Spleen (tissue), 11 donors: ENCODE data around the gene ANHX. TPM values are rescaled to one million over a fixed set of nuclear protein-coding genes. Genes with fewer than 3 reads are reported as not detected.

Source experiments
- DNase-seq: peaks from one replicate; pipeline ENCODE4 v3.0.0-alpha.2; 2020
- H3K27ac ChIP-seq, 8 donors: fragments of 200-600 bp; sonication (generic) in 7 of 8; 1 replicate in 4 of 8; 2 replicates in 4 of 8; pipeline versions ENCODE4 v1.5.0 to v1.8.0; 2016 to 2021; ENCODE audit warnings: inconsistent platforms in 4 of 8, mild to moderate bottlenecking in 4 of 8, moderate library complexity in 1 of 8
- H3K27me3 ChIP-seq, 7 donors: fragments of 200-600 bp; sonication (generic) in 6 of 7; replicated peaks in 1 of 7; 1 replicate in 4 of 7; 2 replicates in 3 of 7; pipeline versions ENCODE4 v1.5.0 to v1.8.0; 2016 to 2021; ENCODE audit warnings: inconsistent platforms in 3 of 7, mild to moderate bottlenecking in 1 of 7
- H3K36me3 ChIP-seq, 6 donors: fragments of 200-600 bp; sonication (generic) in 5 of 6; 1 replicate in 4 of 6; 2 replicates in 2 of 6; pipeline versions ENCODE4 v1.5.0 to v1.8.0; 2016 to 2021; ENCODE audit warnings: inconsistent platforms in 2 of 6
- H3K4me1 ChIP-seq, 6 donors: fragments of 200-600 bp; sonication (generic) in 5 of 6; 1 replicate in 3 of 6; 2 replicates in 3 of 6; pipeline versions ENCODE4 v1.5.0 to v1.8.0; 2016 to 2021; ENCODE audit warnings: inconsistent platforms in 3 of 6
- H3K4me3 ChIP-seq, 8 donors: fragments of 200-600 bp; sonication (generic) in 7 of 8; 1 replicate in 4 of 8; 2 replicates in 4 of 8; pipeline versions ENCODE4 v1.5.0 to v1.8.0; 2016 to 2021; ENCODE audit warnings: inconsistent platforms in 4 of 8, mild to moderate bottlenecking in 4 of 8, moderate library complexity in 2 of 8
- H3K9me3 ChIP-seq, 8 donors: fragments of 200-600 bp; sonication (generic) in 7 of 8; 1 replicate in 4 of 8; 2 replicates in 4 of 8; pipeline versions ENCODE4 v1.5.0 to v1.8.0; 2016 to 2021; ENCODE audit warnings: inconsistent platforms in 4 of 8
- CTCF ChIP-seq, 11 experiments: fragments of 200-600 bp in 7 of 11; fragments of 450-650 bp in 4 of 11; sonication (generic) in 4 of 11; IDR thresholded peaks in 8 of 11; conservative IDR thresholded peaks in 3 of 11; 1 replicate in 7 of 11; 2 replicates in 4 of 11; pipeline versions ENCODE4 v1.4.0 to v1.8.0; 2016 to 2021; ENCODE audit warnings: antibody characterized with exemption in 11 of 11, inconsistent platforms in 4 of 11, mild to moderate bottlenecking in 1 of 11
- POLR2A ChIP-seq, 3 donors: fragments of 450-650 bp; IDR thresholded peaks; one replicate each; pipeline ENCODE4 v1.5.1; 2017; ENCODE audit warnings: antibody characterized with exemption in 3 of 3, mild to moderate bottlenecking in 1 of 3
- POLR2AphosphoS5 ChIP-seq, 3 donors: sonication (generic); formaldehyde crosslinking; IDR thresholded peaks; one replicate each; pipeline ENCODE4 v1.5.1; 2017; ENCODE audit warnings: antibody characterized with exemption in 3 of 3
- WGBS, 5 donors: extraction: QIAGEN DNeasy Blood & Tissue Kit in 3 of 5; methylation state at CpG; one replicate each; pipeline versions ENCODE4 v1.1.5 to v1.1.7; 2013 to 2018; 5-methylcytosine and 5-hydroxymethylcytosine counted together
- intact Hi-C: fragments of 100-400 bp; cut with DNase I; formaldehyde crosslinking; loops from one replicate; pipeline ENCODE4 v1.15.0; 2023; ENCODE audit warnings: low total_unique reads
- polyA plus RNA-seq, 3 donors: library from polyadenylated mRNA; stranded (reverse); fragments of 200-250 nt; gene quantifications; one replicate each; pipeline ENCODE4 v1.2.1, GENCODE V29; 2013
- total RNA-seq, 7 donors: library from RNA; depleted of rRNA in 3 of 7; stranded (reverse); fragments of >200 nt in 3 of 7; fragmentation: NEBNext Ultra II Directional in 4 of 7; extraction: Animal tissue kit (Norgen Biotek cat#: 25700) in 4 of 7; gene quantifications; one replicate each; pipeline versions ENCODE4 v1.1.0 to v1.2.1, GENCODE V29; 2016 to 2021
- donor health status: healthy with polysubstance abuse.
- donor health status: DM: no; HTN: no; CAD: no; lungs with moderate emphysema.
- donor health status: DM: no; HTN: no; CAD: no.
- donor health status: Bipolar disorder and iron deficiency.
- donor health status: healthy.
- donor health status: DM: no; HTN: no; CAD: no.
- donor health status: DM: yes; HTN: yes; CAD: no.

The ANHX gene
- total and polyA plus RNA-seq, 10 donors: not detected

- intact Hi-C loops: no loop called here
- H3K4me3 ChIP-seq: no peak overlapping the region
These were observed 33.8 kb downstream of the ANHX start for GRCh38 chr12:133201888-133202287.

DNA sequence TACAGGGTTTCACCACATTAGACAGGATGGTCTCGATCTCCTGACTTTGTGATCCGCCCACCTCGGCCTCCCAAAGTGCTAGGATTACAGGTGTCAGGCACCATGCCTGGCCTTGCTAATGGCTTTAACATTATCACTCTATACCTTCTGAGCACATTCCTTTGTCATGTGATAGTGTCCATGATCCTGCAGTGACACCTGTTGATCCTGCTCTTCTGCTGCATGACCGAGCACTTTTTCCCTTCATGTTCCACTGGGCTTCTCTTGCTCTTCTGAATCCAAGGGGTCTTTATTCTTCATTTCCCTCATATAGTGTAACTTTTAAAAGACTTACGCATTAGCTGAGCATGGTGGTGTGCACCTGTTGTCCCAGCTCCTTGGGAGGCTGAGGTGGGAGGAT lies 42.8 kb downstream of the ANHX start:
- Histone ChIP-seq H3K9me3 (peaks cover 64 to 96% (median 94%) of the 10 kb centered on the region in 8 donors), H3K36me3 (peaks cover 70 to 96% (median 92%) of the 10 kb centered on the region in 6 donors), H3K4me1 (no peaks in the 10 kb centered on the region), H3K27ac (no peak overlapping the region), H3K4me3 (peak overlapping the region in 1 of 8 donors; percentile 17), H3K27me3 (no peaks in the 10 kb centered on the region)
- intact Hi-C loops: no loop called here
- TF ChIP-seq POLR2A (IDR thresholded peaks at IDR 0.05) (no peak), CTCF (IDR thresholded peaks at IDR 0.05 in 8 of 11, conservative IDR thresholded peaks at IDR 0.05 in 3 of 11) (no peak), POLR2AphosphoS5 (IDR thresholded peaks at IDR 0.05) (no peak)
- 95 to 100% (median 97%) methylated on average over 5 of the region's 5 CpGs for WGBS, 5 donors
- DNase-seq: no peak

More at GRCh38 chr12:133201888-133202287, 33.8 kb downstream of the ANHX start:
- H3K9me3 ChIP-seq: peaks cover 57 to 90% (median 84%) of the 10 kb centered on the region in 8 donors
- H3K27ac ChIP-seq: no peak overlapping the region
- TF ChIP-seq CTCF (IDR thresholded peaks at IDR 0.05 in 8 of 11, conservative IDR thresholded peaks at IDR 0.05 in 3 of 11): no peak
- TF ChIP-seq POLR2A (IDR thresholded peaks at IDR 0.05): no peak
- TF ChIP-seq POLR2AphosphoS5 (IDR thresholded peaks at IDR 0.05): no peak
- no peaks in the 10 kb centered on the region for H3K4me1 ChIP-seq
- peaks cover 26 to 73% (median 42%) of the 10 kb centered on the region in 6 donors for H3K36me3 ChIP-seq
- DNase-seq: no peak
- 40 to 99% (median 98%) methylated on average over 2 of the region's 2 CpGs for WGBS, 5 donors
- no peaks in the 10 kb centered on the region for H3K27me3 ChIP-seq

GRCh38 chr12:133190176-133190575 lies 45.5 kb downstream of the ANHX start:
- Histone ChIP-seq H3K4me3 (no peak overlapping the region), H3K36me3 (peaks cover 80 to 100% (median 100%) of the 10 kb centered on the region in 6 donors), H3K4me1 (no peaks in the 10 kb centered on the region), H3K27me3 (no peaks in the 10 kb centered on the region), H3K27ac (no peak overlapping the region), H3K9me3 (peaks cover 70 to 100% (median 100%) of the 10 kb centered on the region in 8 donors)
- intact Hi-C loops: no loop called here
- no peak for DNase-seq
- WGBS, 5 donors: 92 to 99% (median 96%) methylated on average over 2 of the region's 2 CpGs
- TF ChIP-seq POLR2AphosphoS5 (IDR thresholded peaks at IDR 0.05) (no peak), CTCF (IDR thresholded peaks at IDR 0.05 in 8 of 11, conservative IDR thresholded peaks at IDR 0.05 in 3 of 11) (no peak), POLR2A (IDR thresholded peaks at IDR 0.05) (no peak)

- intact Hi-C loops: no loop called here
- H3K4me3 ChIP-seq: peak within 1 kb of the TSS; percentile 70 to 95 (median 87)
- DNase-seq: peak; percentile 95
- TF ChIP-seq POLR2AphosphoS5 (IDR thresholded peaks at IDR 0.05): peak; percentile 86 to 95 (median 91)
- peak; percentile 67 to 96 (median 88) for TF ChIP-seq CTCF (IDR thresholded peaks at IDR 0.05 in 8 of 11, conservative IDR thresholded peaks at IDR 0.05 in 3 of 11)
- no peak for TF ChIP-seq POLR2A (IDR thresholded peaks at IDR 0.05)
- H3K9me3 ChIP-seq: peaks cover 6 to 93% (median 88%) of the 10 kb centered on the region in 8 donors
- peaks cover 2 to 43% (median 38%) of the 10 kb centered on the region in 6 donors for H3K36me3 ChIP-seq
- no peaks in the 10 kb centered on the region for H3K27me3 ChIP-seq
- peaks cover 8 to 15% (median 13%) of the 10 kb centered on the region in 6 donors for H3K4me1 ChIP-seq
- WGBS, 5 donors: 1 to 3% (median 2%) methylated on average over 33 to 40 of the region's 40 CpGs
- H3K27ac ChIP-seq: peak within 1 kb of the TSS; percentile 65 to 90 (median 80)
These were observed 54.3 kb downstream of the ANHX start, which contains the start of gene ZNF268 for GRCh38 chr12:133181238-133181959. Gene ZNF268, plus strand, starts transcription at chr12:133181495. Its CDS starts 503 bp downstream, at chr12:133181998.
